HG03108 (cell line): ENCODE results near the gene MBP.

Source experiments
- ATAC-seq: cut with Tn5 transposase; IDR thresholded peaks from one replicate; pipeline ENCODE4 v1.9.1; 2021; ENCODE audit warnings: moderate library complexity; ENCODE audit not compliant: unreplicated experiment

The MBP gene

DNA sequence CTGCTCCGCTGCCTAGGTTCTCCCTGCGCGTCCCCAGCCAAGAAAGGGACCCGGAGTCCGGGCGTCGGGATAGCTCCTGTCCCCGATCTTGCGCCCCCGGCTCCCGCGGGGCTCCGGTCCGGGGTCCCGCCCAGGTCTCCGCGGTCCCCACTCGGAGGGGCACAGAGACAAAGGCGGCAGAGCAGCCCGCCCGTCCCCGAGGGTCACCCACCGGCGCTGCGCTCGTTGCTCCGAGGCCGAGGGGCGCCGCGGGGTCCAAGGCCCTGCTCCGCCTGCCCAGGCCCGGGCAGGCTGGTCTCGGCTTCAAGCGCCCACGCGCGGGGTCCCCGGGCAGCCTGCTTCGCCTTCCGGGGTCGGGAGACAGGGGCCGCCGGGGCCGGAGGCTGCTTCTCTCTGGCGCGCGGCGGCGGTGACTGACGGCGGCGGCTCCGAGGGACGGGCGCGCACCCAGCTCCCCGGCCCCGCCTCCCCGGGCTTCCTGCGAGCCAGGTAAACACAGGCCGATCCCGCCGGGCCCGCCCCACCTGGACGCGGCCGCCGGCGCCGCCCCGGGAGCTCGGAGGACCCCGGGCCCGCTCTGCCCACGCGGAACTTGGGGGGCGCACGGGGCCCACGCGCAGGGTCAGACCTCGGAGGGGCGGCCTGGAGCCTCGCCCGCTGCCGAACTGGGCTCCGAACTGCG, at the start of gene MBP:
TSS of gene MBP (minus strand) at position 415 of the 682 bp plus-strand sequence. CDS start 27,522 bp downstream, outside the sequence.
- ATAC-seq = peak; percentile 46

GRCh38 chr18:77181950-77182707, 49.5 kb upstream of the MBP start:
- ATAC-seq = no peak

GRCh38 chr18:77178559-77178958, 46.0 kb upstream of the MBP start:
- no peak for ATAC-seq

DNA sequence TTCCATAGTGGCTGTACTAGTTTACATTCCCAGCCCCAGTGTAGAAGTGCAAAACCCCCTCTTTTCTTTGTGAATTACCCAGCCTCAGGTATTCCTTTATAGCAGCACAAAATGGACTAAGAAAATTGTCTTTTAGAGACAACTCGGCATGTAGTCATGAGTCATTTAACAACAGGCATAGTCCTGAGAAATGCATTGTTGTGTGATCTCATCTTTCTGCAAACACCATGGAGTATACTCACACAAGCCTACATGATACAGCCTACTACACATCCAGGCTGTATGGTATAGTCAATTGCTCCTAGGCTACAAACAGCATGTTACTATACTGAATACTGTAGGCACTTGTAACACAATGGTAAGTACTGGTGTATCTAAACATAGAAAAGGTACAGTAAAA, 44.4 kb upstream of the MBP start:
- ATAC-seq = no peak

GRCh38 chr18:77173275-77174030, 40.9 kb upstream of the MBP start:
- ATAC-seq = no peak

GRCh38 chr18:77170890-77171410, 38.4 kb upstream of the MBP start:
- no peak for ATAC-seq

GRCh38 chr18:77168811-77169311, 36.3 kb upstream of the MBP start:
- ATAC-seq = no peak

DNA sequence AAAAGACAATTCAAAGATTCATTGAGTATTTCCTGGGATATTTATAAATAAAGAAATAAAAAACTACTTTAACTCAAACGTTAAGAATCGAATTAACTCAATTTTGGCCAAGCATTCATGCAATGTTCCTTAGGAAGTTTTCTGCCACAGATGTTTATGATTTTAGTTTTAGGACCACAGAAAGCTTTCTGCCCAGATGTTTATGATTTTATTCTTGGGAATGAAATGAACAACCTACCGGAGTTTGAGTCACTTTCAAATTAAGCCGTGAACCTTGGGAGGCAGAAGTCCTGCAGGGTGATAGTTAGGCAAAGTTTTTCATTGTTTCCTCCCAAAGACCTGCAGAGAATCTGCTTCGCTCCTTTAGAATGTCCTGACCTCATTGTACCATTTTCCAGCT, 34.7 kb upstream of the MBP start:
- no peak for ATAC-seq

GRCh38 chr18:77166523-77166922, 33.9 kb upstream of the MBP start:
- ATAC-seq = no peak

DNA sequence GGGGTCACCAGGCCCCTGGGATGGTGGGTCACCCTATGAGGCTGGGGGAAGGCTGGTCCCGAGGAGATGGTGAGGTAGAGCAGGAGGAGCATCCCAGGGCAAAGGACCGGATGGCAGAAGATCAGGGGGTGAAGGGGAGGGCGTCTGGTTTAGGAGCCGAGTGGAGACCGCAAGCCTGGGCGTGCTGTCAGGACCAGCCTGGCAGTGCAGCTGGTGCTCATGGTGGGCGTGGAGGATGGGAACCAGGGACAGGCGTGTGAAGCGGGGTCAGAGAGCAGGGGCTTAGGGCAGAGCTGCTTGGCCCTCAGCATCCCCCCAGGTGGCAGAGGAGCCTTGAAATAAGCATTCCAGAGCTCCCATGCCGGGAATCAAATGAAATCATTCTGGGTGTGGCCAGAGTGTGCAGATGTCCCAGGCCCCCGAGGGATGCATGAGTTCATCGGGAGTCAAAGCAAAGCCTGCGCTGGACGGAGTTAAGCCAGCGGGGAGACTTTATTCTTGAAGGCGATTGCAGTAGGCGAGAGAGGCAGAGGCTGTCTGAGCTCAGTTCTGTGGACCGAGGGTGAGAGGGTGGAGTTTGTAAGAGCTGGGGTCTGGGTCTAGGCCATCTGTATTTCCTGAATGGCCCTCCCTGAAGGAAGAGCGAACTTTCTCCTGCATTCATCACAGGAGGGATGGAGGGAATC, 33.1 kb upstream of the MBP start:
- ATAC-seq = no peak

GRCh38 chr18:77164763-77165485, 32.3 kb upstream of the MBP start:
- no peak for ATAC-seq

- no peak for ATAC-seq
Measured at GRCh38 chr18:77164026-77164425, 31.4 kb upstream of the MBP start.

DNA sequence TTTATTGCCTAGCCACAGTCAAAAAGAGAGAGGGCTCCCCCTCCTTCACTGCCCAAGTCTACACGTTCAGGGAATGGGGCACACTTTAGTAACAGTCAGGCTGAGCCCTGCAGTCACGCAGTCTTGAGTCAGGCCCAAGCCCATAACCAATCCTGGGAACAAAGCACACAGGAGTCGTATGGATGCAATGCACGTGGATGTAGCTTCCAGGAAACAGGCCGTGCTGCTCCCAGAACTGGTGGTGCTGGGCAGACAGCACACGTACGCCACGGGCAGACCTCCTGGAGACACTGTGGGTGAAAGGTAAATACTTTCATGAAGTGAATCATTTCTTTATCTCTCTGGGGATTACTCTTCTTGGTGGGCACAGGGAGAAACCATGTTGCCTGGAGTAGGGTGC, 30.0 kb upstream of the MBP start:
- ATAC-seq = no peak

- no peak for ATAC-seq
Measured at GRCh38 chr18:77161961-77162360, 29.4 kb upstream of the MBP start.

- no peak for ATAC-seq
Measured at GRCh38 chr18:77161383-77161782, 28.8 kb upstream of the MBP start.

DNA sequence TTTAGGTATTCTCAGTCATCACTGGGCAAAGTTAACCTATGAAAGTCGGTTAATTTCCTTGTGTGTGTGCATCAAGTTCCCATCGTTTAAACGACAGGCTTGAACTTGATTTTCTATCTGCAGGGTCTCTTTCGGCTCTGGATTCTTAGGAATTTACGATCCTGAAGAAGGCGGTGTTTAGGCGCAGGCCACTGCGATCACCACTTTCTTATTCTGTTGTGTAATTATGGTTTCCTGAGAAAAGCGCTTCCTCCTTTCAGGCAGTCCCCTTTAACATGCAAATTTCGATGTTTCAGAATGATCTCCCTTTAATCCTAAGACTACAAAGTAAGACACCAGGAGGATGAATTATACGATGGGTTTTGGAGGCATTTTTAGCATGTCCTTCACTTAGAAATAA, 27.9 kb upstream of the MBP start:
- no peak for ATAC-seq

- ATAC-seq = no peak
Measured at GRCh38 chr18:77157312-77157711, 24.7 kb upstream of the MBP start.

DNA sequence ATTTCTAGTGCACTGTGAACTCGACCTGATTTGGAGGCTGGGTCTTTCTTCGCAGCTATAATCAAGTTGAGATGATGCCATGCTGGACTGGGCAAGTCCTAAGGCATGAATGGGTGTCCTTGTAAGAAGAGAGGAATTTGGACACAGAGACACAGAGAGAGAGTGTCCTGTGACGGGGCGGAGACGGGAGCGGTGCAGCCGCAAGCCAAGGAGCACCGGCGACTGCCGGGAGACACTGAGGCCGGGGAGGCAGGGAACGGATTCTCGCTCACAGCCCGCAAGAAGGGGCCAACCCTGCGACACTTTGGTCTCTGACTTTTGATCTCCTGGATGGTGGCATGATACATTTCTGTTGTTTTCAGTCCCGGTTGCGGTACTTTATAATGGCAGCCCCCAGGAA, 22.4 kb upstream of the MBP start:
- no peak for ATAC-seq

DNA sequence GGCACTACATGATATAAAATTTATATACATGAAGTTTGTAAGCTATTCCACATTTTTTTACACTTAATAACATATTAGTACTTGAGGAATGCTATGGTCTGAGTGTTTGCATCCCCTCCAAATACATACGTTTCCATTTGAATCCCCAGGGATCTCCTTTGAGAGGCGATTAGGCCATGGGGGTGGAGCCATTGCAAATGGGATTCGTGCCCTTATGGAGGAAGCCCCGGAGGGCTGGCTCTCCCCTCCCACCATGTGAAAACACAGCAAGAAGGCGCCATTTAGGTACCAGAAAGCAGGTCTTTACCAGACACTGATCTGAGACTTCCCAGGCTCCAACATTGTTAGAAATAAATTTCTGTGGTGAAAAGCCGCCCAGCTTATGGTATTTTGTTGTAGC, 20.8 kb upstream of the MBP start:
- ATAC-seq = no peak
